Right cardiac atrium (tissue), 5 donors: ENCODE measurements around the gene IPO11. TPM values are rescaled to one million over a fixed set of nuclear protein-coding genes. Genes with fewer than 3 reads are reported as not detected.
"Not testable (repeated sequence)": the region's sequence is repeated elsewhere in the genome, so short reads cannot be mapped to it uniquely, and the experiment has no call there.

Experiments
- ATAC-seq, 2 donors: fragments of 200-7000 bp; cut with Tn5 transposase; one replicate each; pipeline versions ENCODE4 v1.8.0 to v1.9.1; 2020; ENCODE audit warnings: moderate library complexity in 2 of 2, mild to moderate bottlenecking in 1 of 2
- DNase-seq, 3 donors: peaks; one replicate each; pipeline ENCODE4 v3.0.0-alpha.2; 2020
- H3K27ac ChIP-seq: one replicate; pipeline ENCODE4 v1.5.1; 2013; ENCODE audit warnings: mild to moderate bottlenecking, low read length, control low read depth, moderate library complexity
- H3K27me3 ChIP-seq: one replicate; pipeline ENCODE4 v1.6.1; 2013; ENCODE audit not compliant: control insufficient read depth, insufficient read depth
- H3K4me1 ChIP-seq: one replicate; pipeline ENCODE4 v1.6.1; 2013; ENCODE audit warnings: low read length; ENCODE audit not compliant: control insufficient read depth, insufficient read depth
- H3K4me3 ChIP-seq: one replicate; pipeline ENCODE4 v1.5.1; 2013; ENCODE audit warnings: low read length, control low read depth
- H3K9me3 ChIP-seq: one replicate; pipeline ENCODE4 v1.6.1; 2013; ENCODE audit warnings: low read length; ENCODE audit not compliant: control insufficient read depth
- WGBS: extraction: QIAGEN DNeasy Blood & Tissue Kit; methylation state at CpG from one replicate; pipeline ENCODE4 v1.1.7; 2013; 5-methylcytosine and 5-hydroxymethylcytosine counted together
- intact Hi-C, 4 donors: fragments of 100-400 bp; cut with DNase I; formaldehyde crosslinking; loops; one replicate each; pipeline versions ENCODE4 v1.11.0 to v1.14.0; 2022 to 2023
- polyA plus RNA-seq: library from polyadenylated mRNA; stranded (reverse); fragments of 200-250 nt; gene quantifications from one replicate; pipeline ENCODE4 v1.2.3, GENCODE V29; 2013
- total RNA-seq, 4 donors: library from RNA; stranded (reverse); fragmentation: NEBNext Ultra II Directional; extraction: Animal tissue kit (Norgen Biotek cat#: 25700); gene quantifications; one replicate each; pipeline ENCODE4 v1.2.1, GENCODE V29; 2021
- donor health status: healthy with polysubstance abuse.
- donor health status: DM: no; HTN: yes; CAD: no.
- donor health status: DM: no; HTN: no; CAD: no.
- donor health status: DM: no; HTN: yes; CAD: no; lungs with severe emphysema.
- donor health status: DM: yes; HTN: yes; CAD: no.

The IPO11 gene
- total and polyA plus RNA-seq, 5 donors, result 10.2 to 37.4 (median 30.3) TPM

GRCh38 chr5:62647241-62647640 is 234.7 kb downstream of the IPO11 start:
- H3K27ac ChIP-seq, result no peak overlapping the region
- intact Hi-C loops, result no loop called here
- H3K9me3 ChIP-seq, result no peaks in the 10 kb centered on the region
- ATAC-seq (no peak), DNase-seq (no peak)
- H3K4me3 ChIP-seq, result no peak overlapping the region
- H3K4me1 ChIP-seq, result peaks cover 5% of the 10 kb centered on the region
- H3K27me3 ChIP-seq, result no peaks in the 10 kb centered on the region

- 93% methylated on average over 4 of the region's 4 CpGs for WGBS
Measured at GRCh38 chr5:62649025-62649424, 236.5 kb downstream of the IPO11 start.

GRCh38 chr5:62649476-62650113 is 237.0 kb downstream of the IPO11 start:
- intact Hi-C loops, result no loop called here
- ATAC-seq (peak in 1 of 2 donors; percentile 42), DNase-seq (peak in 2 of 3 donors; percentile 56 to 57)
- Histone ChIP-seq H3K27me3 (no peaks in the 10 kb centered on the region), H3K27ac (no peak overlapping the region), H3K4me1 (peaks cover 6% of the 10 kb centered on the region), H3K9me3 (no peaks in the 10 kb centered on the region), H3K4me3 (no peak overlapping the region)
- 68% methylated on average over 4 of the region's 4 CpGs for WGBS

More at GRCh38 chr5:62649025-62649424, 236.5 kb downstream of the IPO11 start:
- Histone ChIP-seq H3K9me3 (no peaks in the 10 kb centered on the region), H3K4me3 (no peak overlapping the region), H3K27me3 (no peaks in the 10 kb centered on the region), H3K4me1 (peaks cover 6% of the 10 kb centered on the region), H3K27ac (no peak overlapping the region)
- intact Hi-C loops, result no loop called here
- ATAC-seq, result no peak
- no peak for DNase-seq

- H3K27ac ChIP-seq, result no peak overlapping the region
- 82% methylated on average over 5 of the region's 5 CpGs for WGBS
- no peaks in the 10 kb centered on the region for H3K27me3 ChIP-seq
- ATAC-seq, result no peak
- H3K4me1 ChIP-seq, result peaks cover 6% of the 10 kb centered on the region
- no peak overlapping the region for H3K4me3 ChIP-seq
- no peaks in the 10 kb centered on the region for H3K9me3 ChIP-seq
- no peak for DNase-seq
- intact Hi-C loops, result no loop called here
Measured at GRCh38 chr5:62650197-62650596, 237.6 kb downstream of the IPO11 start.

- peaks cover 6% of the 10 kb centered on the region for H3K4me1 ChIP-seq
- no peak overlapping the region for H3K27ac ChIP-seq
- DNase-seq (no peak), ATAC-seq (no peak)
- intact Hi-C loops, result no loop called here
- WGBS, result 66% methylated on average over 5 of the region's 5 CpGs
- no peak overlapping the region for H3K4me3 ChIP-seq
- no peaks in the 10 kb centered on the region for H3K9me3 ChIP-seq
- H3K27me3 ChIP-seq, result no peaks in the 10 kb centered on the region
Measured at GRCh38 chr5:62652225-62652624, 239.7 kb downstream of the IPO11 start.

- DNase-seq (no peak), ATAC-seq (peak; percentile 66 to 90)
- H3K4me1 ChIP-seq, result peaks cover 6% of the 10 kb centered on the region
- no peaks in the 10 kb centered on the region for H3K27me3 ChIP-seq
- no peak overlapping the region for H3K27ac ChIP-seq
- no peaks in the 10 kb centered on the region for H3K9me3 ChIP-seq
- WGBS, result 52% methylated on average over 7 of the region's 7 CpGs
- no peak overlapping the region for H3K4me3 ChIP-seq
- intact Hi-C loops, result no loop called here
Measured at GRCh38 chr5:62653001-62653863, 240.7 kb downstream of the IPO11 start.

GRCh38 chr5:62653864-62654575 is 241.5 kb downstream of the IPO11 start:
- 76% methylated on average over 11 of the region's 11 CpGs for WGBS
- Histone ChIP-seq H3K9me3 (no peaks in the 10 kb centered on the region), H3K27me3 (no peaks in the 10 kb centered on the region), H3K27ac (no peak overlapping the region), H3K4me1 (peaks cover 6% of the 10 kb centered on the region), H3K4me3 (no peak overlapping the region)
- ATAC-seq (no peak), DNase-seq (no peak)
- intact Hi-C loops, result no loop called here

- H3K9me3 ChIP-seq, DNase-seq, intact Hi-C loops, H3K27me3 ChIP-seq, H3K27ac ChIP-seq, H3K4me1 ChIP-seq, H3K4me3 ChIP-seq, ATAC-seq: not testable (repeated sequence)
Measured at GRCh38 chr5:62657772-62658171, 245.2 kb downstream of the IPO11 start.

GRCh38 chr5:62661126-62661525 is 248.6 kb downstream of the IPO11 start:
- Histone ChIP-seq H3K9me3 (no peaks in the 10 kb centered on the region), H3K4me3 (no peak overlapping the region), H3K27ac (no peak overlapping the region), H3K4me1 (no peaks in the 10 kb centered on the region), H3K27me3 (no peaks in the 10 kb centered on the region)
- ATAC-seq, result peak in 1 of 2 donors; percentile 46
- WGBS, result 69% methylated on average over 8 of the region's 8 CpGs
- peak in 1 of 3 donors; percentile 39 for DNase-seq
- intact Hi-C loops, result no loop called here

GRCh38 chr5:62662521-62662920 is 250.0 kb downstream of the IPO11 start:
- ATAC-seq (no peak), DNase-seq (no peak)
- intact Hi-C loops, result no loop called here
- Histone ChIP-seq H3K9me3 (no peaks in the 10 kb centered on the region), H3K4me3 (no peak overlapping the region), H3K27ac (no peak overlapping the region), H3K27me3 (no peaks in the 10 kb centered on the region), H3K4me1 (no peaks in the 10 kb centered on the region)
- WGBS, result 53% methylated on average over 2 of the region's 2 CpGs

GRCh38 chr5:62671479-62671878 is 258.9 kb downstream of the IPO11 start:
- Histone ChIP-seq H3K4me3 (no peak overlapping the region), H3K27me3 (no peaks in the 10 kb centered on the region), H3K27ac (no peak overlapping the region), H3K4me1 (no peaks in the 10 kb centered on the region), H3K9me3 (no peaks in the 10 kb centered on the region)
- WGBS, result 95% methylated on average over 1 of the region's 1 CpG
- peak in 1 of 2 donors; percentile 19 for ATAC-seq
- DNase-seq, result no peak
- intact Hi-C loops, result no loop called here
